Measurements from ENCODE around the gene RHBDD3.
A peak's percentile ranks its signal among the peaks of the same experiment; 100 is the strongest.

Gene RHBDD3

GRCh38 chr22:29269230-29269604, 1.4 kb upstream of the RHBDD3 start:
- no peak for DNase-seq (ENCODE audit: low spot score)

- DNase-seq (ENCODE audit: low spot score): peak; percentile 33
These were observed 889 bp upstream of the RHBDD3 start for GRCh38 chr22:29268511-29269229.

- DNase-seq (ENCODE audit: low spot score): no peak
These were observed 321 bp downstream of the RHBDD3 start for GRCh38 chr22:29267462-29267857.

GRCh38 chr22:29266564-29267461, 968 bp downstream of the RHBDD3 start:
- no peak for DNase-seq (ENCODE audit: low spot score)

- DNase-seq (ENCODE audit: low spot score): no peak
These were observed 1.9 kb downstream of the RHBDD3 start for GRCh38 chr22:29265929-29266328.

GRCh38 chr22:29265305-29265704, 2.5 kb downstream of the RHBDD3 start:
- DNase-seq (ENCODE audit: low spot score): no peak

GRCh38 chr22:29263791-29264276, 3.9 kb downstream of the RHBDD3 start:
- DNase-seq (ENCODE audit: low spot score): no peak

GRCh38 chr22:29260601-29261315, 7.0 kb downstream of the RHBDD3 start:
- no peak for DNase-seq (ENCODE audit: low spot score)

GRCh38 chr22:29260031-29260560, 7.7 kb downstream of the RHBDD3 start:
- no peak for DNase-seq (ENCODE audit: low spot score)

GRCh38 chr22:29259253-29259899, 8.4 kb downstream of the RHBDD3 start:
- DNase-seq (ENCODE audit: low spot score): no peak

- no peak for DNase-seq (ENCODE audit: low spot score)
These were observed 9.2 kb downstream of the RHBDD3 start for GRCh38 chr22:29258407-29259252.

- DNase-seq (ENCODE audit: low spot score): no peak
These were observed 10.0 kb downstream of the RHBDD3 start for GRCh38 chr22:29257751-29258181.

- no peak for DNase-seq (ENCODE audit: low spot score)
These were observed 11.0 kb downstream of the RHBDD3 start for GRCh38 chr22:29256606-29257325.

- DNase-seq (ENCODE audit: low spot score): no peak
These were observed 12.6 kb downstream of the RHBDD3 start for GRCh38 chr22:29255064-29255621.

- no peak for DNase-seq (ENCODE audit: low spot score)
These were observed 13.5 kb downstream of the RHBDD3 start for GRCh38 chr22:29254286-29254660.

GRCh38 chr22:29253561-29254285, 14.1 kb downstream of the RHBDD3 start:
- DNase-seq (ENCODE audit: low spot score): no peak

- DNase-seq (ENCODE audit: low spot score): no peak
These were observed 15.5 kb downstream of the RHBDD3 start for GRCh38 chr22:29251981-29252911.

GRCh38 chr22:29251265-29251664, 16.5 kb downstream of the RHBDD3 start:
- DNase-seq (ENCODE audit: low spot score): no peak
